Erythroblast (primary cell): ENCODE results near the gene ETS1.

Experiments used
- GATA1 ChIP-seq: IDR thresholded peaks from 2 replicates; pipeline ENCODE4 v1.6.1; 2011; ENCODE audit warnings: low read depth, mild to moderate bottlenecking, control low read depth, low read length, moderate library complexity
- POLR2A ChIP-seq: IDR thresholded peaks from 2 replicates; pipeline ENCODE4 v1.6.1; 2011; ENCODE audit warnings: mild to moderate bottlenecking, low read length

GRCh38 chr11:128515086-128515485 lies 72.3 kb downstream of the ETS1 start:
- TF ChIP-seq POLR2A (no peak), GATA1 (no peak)
